NOMO-1 treated with dmso at 0.1 percent for 144 hours (cell line): ENCODE data around the gene SLC35B4.

ENCODE experiments used
- DNase-seq: peaks from one replicate; lab custom pipeline; 2025; ENCODE audit not compliant: unreplicated experiment; lab: John Stamatoyannopoulos, UW

The SLC35B4 gene

DNA sequence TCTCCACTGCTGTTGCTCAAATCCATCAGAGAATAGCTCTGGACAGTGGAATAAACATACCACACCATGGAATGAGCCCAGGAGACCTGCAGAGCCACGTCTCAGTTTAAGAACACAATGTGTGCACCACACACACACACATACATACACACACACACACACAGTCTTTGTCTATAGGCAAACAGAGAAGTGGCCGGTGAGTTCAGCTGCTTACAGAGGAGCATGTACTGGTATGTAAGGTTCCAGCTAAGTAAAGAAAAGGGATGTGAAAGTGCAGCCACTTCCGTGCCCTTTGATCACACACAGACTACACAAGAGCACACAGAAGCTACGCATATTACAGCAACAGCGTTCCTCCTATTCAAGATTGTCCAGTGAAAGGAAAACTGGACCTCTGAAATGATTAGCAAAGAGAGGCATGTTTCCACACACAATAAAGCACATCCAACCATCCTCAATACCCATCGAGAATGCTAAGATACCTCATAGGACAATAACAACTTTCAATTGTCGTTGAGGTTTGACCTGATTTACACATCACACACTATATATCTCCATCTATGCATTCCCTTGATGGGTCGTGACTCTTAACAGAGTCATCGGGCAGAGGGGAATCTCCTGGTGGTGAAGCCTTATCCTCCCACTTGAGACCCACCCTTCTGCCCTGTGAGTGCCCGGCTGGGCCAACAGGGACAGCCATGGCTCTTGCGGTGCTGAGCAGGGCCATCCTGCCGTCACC, 23.6 kb downstream of the SLC35B4 start:
- peak; percentile 58 for DNase-seq

DNA sequence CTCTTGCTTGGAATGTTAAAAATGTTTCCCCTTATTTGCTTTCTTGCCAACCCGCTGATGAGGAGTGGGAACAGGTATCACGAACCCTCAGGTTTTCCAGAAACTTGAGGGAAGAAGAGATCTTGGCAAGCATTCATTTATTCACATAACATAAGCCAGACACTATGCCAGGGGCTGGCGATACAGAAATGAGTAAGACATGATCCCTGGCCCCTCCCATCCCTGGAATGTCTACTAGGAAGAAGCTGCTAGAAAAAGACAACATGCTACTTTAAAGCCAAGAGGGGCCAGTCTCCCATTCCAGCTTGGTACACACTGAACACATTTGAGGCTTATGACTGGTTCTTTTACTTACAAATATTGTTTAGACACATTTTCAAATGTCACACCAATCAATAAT, 26.4 kb downstream of the SLC35B4 start:
- DNase-seq, result no peak

DNA sequence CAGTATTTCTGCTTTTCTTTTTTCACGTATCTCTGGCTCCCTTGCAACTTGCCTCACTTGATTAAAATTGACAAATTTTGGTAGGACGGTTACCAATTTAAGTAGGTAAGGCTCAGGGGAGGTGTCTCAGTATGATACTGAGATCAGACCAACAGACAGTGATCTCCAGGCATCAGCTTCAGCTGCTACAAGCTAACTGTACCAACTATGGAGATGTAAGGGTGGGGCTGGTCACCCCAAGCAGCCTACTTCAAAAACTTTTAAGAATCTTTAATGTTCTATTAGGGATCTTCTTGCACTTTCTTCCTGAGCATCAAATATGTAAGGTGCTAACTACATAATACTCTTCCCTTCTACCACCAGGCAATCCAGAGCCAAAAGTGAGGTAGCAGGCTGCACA, 26.9 kb downstream of the SLC35B4 start:
- DNase-seq, result no peak

DNA sequence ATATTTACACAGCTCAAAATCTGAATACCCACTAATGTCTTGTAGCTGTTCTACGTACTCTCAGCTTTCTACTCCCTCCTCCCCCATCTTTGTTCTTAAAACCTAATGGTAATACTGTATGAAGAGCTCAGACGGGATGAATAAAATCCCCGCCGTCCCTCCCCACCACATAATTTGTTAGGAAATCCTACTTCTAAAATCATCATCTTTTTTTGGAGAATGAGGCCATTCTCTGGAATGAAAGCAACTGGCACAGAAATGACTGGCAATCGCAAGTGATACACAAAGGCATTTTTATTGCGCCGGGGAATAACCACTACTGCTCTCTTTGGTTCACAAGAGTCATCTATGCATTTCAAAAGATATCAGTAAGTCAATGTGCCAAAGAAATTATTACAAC, 27.3 kb downstream of the SLC35B4 start:
- DNase-seq, result no peak

DNA sequence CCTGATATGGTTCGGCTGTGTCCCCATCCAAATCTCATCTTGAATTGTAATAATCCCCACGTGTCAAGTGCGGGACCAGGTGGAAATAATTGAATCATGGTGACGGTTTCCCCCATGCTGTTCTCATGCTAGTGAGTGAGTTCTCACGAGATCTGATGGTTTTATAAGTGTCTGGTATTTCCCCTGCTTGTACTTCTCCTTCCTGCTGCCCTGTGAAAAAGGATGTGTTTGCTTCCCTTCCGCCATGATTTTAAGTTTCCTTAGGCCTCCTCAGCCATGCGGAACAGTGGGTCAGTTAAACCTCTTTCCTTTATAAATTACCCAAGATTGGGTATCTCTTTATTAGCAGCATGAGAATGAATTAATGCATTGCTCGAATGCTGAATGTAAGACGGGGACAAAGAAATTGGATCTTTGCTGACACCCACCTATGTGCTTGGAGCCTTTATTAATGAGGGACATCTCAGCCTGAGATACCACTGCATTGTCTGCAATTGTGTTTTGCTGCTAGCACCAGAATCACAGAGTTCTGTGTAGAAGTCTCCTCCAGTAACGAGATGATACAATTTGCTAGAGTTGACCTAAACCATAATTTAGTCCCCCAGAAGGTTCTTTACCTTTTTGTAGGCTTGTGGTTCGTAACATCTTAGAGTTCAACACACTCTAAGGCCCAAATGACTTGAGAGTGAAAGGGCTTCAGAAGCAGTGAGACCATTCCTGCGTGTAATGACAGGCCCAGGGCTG, 28.6 kb downstream of the SLC35B4 start:
- DNase-seq, result no peak

DNA sequence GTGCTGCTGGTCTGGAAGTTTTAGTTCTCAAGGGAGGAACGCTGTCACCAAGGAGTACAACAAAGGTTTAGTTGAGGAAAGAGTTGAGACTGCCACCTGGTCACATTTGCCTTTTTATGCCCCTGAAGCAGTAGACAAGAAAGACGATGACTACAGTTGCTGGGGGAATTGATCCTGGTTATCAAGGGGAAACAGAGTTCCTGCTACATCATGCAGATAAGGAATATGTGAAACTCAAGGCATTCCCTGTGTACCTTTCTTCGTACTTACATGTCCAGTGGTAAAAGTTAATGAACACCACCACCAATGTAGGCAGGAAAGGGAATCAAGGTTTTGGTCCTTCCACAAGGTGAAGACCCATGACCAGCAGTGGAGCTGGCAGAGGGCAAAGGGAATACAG, 31.8 kb downstream of the SLC35B4 start:
- no peak for DNase-seq

DNA sequence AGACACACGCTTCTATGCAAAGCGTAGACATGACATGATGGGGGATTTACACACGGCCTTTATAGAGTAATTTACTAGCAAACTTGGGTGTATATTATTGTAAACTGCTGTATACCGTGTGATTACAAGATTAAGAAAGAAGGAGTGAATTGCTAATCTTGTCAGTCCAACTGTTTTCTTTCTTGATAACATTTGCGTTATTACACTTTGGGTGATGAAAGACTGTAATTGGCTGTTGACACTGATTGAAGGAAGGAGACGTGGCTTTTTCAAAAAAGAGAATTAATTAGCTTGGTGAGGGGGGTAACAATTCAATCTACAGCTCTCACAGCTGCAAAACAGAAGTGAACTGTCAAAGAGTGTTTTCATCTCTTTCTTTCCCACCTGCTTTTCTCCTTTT, 32.7 kb downstream of the SLC35B4 start:
- DNase-seq, result no peak

DNA sequence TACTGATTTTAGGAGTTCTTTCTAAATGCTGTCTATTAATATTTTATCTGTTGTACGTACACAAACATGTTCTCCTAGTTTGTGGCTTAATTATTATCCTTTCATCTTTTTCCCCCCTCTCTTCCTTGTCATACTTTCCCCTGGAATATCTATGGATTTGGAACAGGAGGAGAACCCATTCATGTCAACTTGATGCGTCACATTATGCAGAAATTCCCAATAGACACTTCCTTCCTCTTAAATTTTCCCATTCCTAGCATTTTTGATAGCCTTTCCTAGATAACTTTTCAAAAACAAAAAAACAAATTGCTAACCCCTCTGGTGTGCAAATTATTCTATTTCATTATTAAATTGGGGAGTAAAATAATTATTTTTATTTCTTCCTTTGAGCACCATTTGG, 36.2 kb downstream of the SLC35B4 start:
- no peak for DNase-seq

DNA sequence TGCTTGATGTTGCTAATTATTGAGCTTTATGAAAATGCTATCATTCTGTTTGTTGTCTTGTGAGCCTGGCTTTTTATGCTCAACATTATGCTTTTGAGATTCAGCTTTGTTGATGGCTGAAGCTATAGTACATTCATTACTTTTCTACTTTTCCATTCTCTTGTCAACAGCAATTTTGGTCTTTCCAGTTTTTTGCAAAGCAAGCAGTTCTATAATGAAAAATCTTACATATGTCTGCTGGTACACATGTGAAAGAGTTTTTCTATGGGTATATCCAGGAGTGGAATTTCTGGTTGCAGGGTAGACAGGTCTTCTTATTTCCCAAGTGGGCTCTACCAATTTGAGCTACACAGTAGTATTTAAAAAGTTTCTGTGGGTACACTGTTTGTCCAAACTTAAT, 36.8 kb downstream of the SLC35B4 start:
- no peak for DNase-seq

DNA sequence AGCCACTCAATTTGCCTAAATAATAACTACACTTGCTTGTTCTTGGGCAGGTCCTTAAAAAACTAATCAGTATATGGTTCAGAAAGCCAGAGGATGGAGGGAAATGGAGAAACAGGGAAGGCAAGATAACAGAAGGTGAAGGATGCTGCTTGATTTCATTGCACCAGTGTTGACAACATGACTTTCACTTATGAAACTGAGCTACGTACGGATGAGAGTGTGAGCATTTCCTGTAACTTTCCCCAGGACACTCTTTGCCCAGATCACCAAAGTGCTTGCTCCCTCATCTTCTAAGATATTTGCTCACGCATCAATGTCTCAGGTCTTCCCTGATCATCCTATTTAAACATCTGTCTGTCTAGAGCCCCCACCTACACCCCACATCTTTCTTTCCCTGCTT, 37.4 kb downstream of the SLC35B4 start:
- no peak for DNase-seq

DNA sequence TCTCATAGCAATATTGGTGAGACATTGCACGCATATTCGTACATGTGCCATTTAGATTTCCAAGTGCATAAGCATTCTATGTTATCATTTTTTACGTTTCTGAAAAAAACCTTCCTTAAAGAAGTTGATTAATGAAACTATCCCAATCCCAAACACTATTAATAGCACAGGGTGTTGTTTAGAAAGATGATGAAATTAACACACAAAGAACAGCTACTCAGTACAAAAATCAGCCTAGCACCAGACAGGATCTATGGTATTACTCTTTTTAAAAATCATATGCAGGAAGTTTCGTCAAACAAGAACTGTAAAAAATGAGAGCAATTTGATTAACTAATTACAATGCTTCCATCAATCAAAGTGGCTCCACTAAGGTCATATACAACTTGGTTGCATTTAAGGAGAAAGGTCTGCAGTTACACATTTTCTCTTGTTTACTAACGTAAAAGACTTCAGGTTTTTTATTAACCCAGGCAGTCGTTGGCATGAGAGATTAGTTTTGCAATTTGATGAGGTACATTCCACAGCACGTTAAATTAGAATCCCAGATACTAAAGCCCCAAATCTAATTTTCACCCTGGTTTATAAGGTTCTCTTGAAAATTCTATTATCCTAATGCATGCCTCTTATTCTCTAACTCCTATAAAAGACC, 38.1 kb downstream of the SLC35B4 start:
- no peak for DNase-seq

DNA sequence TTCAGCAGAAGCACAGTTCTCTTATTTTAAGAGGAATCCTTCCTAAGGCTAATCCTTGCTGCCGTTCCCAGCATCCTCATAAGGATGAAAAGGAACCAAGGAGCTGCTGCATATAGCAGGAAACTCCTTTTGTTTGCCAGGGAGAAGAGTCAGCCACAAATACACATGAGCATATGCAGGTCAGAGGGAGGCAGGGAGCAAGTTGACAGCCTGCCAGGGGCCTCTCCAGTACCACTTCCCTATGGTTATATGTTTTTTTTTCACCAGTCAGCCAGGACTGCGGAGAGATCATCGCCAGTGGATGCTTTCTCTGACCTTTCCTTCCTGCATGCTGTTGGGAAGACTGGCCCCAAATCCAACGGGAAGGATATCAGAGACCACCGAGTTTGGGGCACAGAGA, 39.8 kb downstream of the SLC35B4 start:
- no peak for DNase-seq

DNA sequence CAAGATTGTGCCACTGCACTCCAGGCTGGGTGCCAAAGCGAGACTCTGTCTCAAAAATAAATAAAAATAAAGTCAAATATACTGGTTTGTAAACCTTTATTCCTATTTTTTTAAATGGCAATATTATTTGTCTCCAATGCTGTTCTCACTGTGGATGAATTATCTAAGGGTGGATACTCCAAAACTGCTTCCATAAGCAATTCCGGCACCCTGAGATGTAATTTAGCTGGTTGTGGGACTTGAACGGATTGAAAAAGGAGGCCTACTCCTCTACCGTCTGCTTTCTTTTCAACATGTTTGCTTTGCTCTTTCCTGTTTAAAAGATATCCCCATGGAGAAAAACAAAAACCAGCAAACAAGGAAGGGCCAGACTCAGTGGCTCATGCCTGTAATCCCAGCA, 54.4 kb downstream of the SLC35B4 start:
- DNase-seq, result no peak

DNA sequence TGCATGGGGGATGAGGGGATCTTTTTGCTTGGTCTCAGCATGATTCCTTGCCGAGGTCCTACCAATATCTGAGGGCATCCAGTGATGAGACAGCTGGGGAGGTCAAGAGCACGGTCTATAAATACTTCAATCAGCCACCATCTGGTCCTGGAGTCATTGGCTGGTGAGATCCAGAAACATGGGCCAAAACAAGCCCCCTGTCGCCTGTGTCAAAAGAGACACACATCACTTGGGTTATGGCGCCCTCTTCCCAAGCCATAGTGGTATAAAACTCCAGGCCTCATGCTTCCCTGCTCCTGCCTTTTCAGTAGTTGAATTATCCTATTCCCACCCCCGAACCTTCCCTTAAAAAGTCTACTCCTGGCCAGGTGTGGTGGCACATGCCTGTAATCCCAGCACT, 60.9 kb downstream of the SLC35B4 start:
- no peak for DNase-seq

DNA sequence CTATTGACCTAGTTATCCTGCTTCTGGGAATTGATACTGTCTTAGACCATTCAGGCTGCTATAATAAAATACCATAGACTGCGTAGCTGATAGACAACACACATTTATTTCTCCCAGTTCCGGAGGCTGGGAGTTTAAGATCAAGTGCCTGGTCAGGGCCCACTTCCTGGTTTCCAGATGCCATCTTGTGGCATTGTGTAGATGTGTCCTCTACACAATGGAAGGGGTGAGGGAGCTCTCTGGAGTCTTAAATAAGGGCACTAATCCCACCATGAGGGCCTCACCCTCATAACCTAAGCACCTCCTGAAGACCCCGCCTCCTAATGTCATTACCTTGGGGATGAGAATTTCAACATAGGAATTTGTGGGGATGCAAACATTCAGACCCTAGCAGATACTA, 62.4 kb downstream of the SLC35B4 start:
- no peak for DNase-seq

DNA sequence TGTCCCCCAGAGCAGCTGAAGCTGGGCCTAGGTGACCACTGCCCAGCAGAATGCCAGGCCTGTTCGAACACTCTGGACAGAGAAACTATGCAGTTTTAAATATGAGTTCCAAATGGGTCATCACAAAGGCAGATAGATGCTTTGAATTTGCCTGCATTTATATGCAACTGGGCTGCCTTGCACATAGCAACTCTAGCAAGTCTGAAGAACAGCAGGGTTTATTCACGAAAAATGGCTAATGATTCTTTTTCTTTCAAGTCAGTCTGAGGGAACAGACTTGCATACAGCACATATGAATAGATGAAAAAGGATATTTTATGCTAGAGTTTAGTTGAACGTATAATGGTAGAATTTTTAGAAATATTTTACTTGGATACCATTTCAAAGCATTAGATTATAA, 68.5 kb downstream of the SLC35B4 start:
- DNase-seq, result no peak

DNA sequence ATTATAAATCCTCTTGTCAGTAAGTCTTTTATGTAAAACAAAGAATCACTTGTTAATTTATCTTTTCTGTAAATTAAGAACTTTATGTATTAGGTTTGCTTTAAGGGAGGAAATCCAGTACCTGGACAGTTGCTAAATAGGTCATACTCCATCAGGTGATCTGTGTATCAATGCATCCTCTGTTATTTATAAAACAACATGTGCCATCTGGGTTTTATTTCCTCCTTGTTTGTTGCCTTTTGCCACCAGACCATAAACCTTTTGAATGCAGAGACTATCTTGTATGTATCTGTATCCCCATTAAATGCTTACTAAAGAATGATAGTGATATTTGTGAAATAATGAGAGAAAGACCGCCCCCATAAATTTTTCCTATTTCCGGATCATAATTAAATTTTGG, 70.0 kb downstream of the SLC35B4 start:
- DNase-seq, result no peak

DNA sequence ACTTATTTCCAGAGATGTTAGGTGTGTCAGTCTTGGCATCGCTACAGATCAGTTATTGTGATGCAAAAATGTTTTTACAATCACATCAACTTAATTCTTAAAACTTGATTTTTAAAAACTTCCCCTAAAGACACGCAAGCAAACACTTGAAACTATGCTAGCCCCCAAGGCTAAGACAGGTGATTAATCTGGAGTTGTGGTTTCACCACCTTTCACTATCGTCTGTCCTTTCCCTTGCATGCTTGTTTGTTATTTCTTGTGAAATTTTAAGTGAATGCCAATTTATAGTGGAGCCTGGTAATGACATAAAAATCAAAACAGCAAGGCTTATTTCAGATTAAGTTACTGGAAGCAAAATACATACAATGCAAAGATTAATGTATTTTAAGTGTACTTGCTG, 70.4 kb downstream of the SLC35B4 start:
- no peak for DNase-seq

DNA sequence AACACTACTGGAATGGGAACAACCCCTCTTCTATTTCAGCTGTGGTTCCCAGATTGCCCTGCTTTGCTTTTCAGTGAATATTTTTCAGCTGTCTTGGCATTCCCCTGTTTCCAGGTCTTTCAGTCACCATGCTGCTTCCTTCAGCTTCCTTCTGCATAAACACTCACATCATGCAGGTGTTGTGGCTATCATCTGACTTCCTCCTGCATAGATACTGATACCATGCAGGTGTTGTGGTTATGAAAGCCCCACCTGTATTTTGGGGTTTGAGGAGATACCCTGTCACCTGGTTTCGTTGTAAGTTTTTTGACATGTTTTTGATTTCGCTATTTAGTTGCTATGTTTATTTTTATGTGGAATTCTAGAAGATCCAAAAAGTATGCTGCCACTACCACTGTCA, 71.5 kb downstream of the SLC35B4 start:
- DNase-seq, result no peak
